MM.1S (cell line): ENCODE data around the gene PRF1.

Source experiments
- CTCF ChIP-seq: fragments of 300-600 bp; sonication (generic); IDR thresholded peaks from 2 replicates; pipeline ENCODE4 v1.5.1; 2016; ENCODE audit warnings: antibody characterized with exemption, low read length, mixed read lengths
- EZH2 ChIP-seq: fragments of 300-600 bp; sonication (generic); optimal IDR thresholded peaks from 2 replicates; pipeline ENCODE3; 2017; ENCODE audit warnings: low read depth, mild to moderate bottlenecking, antibody characterized with exemption, low read length, mixed read lengths

- peak; percentile 56 for TF ChIP-seq CTCF
- TF ChIP-seq EZH2 = no peak
These were observed 16.9 kb upstream of the PRF1 start for GRCh38 chr10:70619271-70620019.
